BJ (cell line): ENCODE data around the gene MAU2. TPM values are rescaled to one million over a fixed set of nuclear protein-coding genes. Genes with fewer than 3 reads are reported as not detected.
A peak's percentile ranks its signal among the peaks of the same experiment; 100 is the strongest.

Experiments
- CTCF ChIA-PET: fragments of 350-600 bp; formaldehyde crosslinking; extraction: SDS; loops from one replicate; lab custom pipeline; 2021; ENCODE audit warnings: antibody characterized with exemption, inconsistent platforms; lab: Yijun Ruan, JAX
- POLR2A ChIA-PET: fragments of 300-600 bp; sonication (Branson Sonifier 250); formaldehyde crosslinking; extraction: SDS; loops from one replicate; lab custom pipeline; 2021; ENCODE audit warnings: antibody characterized with exemption; lab: Charles Lee
- DNase-seq: peaks from one replicate; pipeline ENCODE4 v3.0.0-alpha.2; 2011; ENCODE audit warnings: low read depth
- H3K27me3 ChIP-seq: 2 replicates; pipeline ENCODE4 v1.6.0; 2011; ENCODE audit warnings: low read length; ENCODE audit not compliant: control insufficient read depth, insufficient read depth
- H3K36me3 ChIP-seq: 2 replicates; pipeline ENCODE4 v1.5.1; 2011; ENCODE audit warnings: low read length; ENCODE audit not compliant: control insufficient read depth, insufficient read depth
- H3K4me3 ChIP-seq: 2 replicates; pipeline ENCODE4 v1.5.1; 2011; ENCODE audit warnings: low read depth, mild to moderate bottlenecking, control low read depth, low read length
- CTCF ChIP-seq: IDR thresholded peaks from 2 replicates; pipeline ENCODE4 v1.5.1; 2011; ENCODE audit warnings: low read depth, mild to moderate bottlenecking, control low read depth, inconsistent platforms, low read length, moderate library complexity; ENCODE audit not compliant: insufficient read depth
- polyA plus RNA-seq: library from polyadenylated mRNA; depleted of rRNA; stranded (reverse); fragments of >200 nt; gene quantifications from 2 replicates; pipeline ENCODE4 v1.2.3, GENCODE V29; 2011

Gene MAU2
- polyA plus RNA-seq, 1 experiment = 25.9 TPM

DNA sequence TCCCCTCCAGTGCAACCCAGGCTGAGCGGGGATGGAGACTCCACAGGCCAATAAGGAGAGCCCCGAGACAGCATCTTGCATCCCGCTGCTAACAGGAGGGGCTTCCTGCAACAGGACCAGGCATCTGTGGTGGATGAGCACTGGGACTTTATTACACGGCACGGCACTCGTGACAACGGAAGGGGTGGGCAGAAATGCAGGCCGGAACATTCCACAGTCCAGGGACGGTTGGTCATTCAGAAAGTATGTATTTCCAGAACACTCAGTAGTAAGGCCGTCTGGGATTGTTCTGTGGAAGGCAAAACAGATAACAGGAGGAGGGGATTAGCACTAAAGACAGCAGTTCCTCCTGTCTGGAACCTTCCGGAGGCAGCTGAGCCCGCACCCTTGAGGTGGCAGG is 44.2 kb upstream of the MAU2 start:
- DNase-seq = peak; percentile 18
- POLR2A ChIA-PET = no interaction called here
- no peak overlapping the region for H3K4me3 ChIP-seq
- CTCF ChIA-PET = no interaction called here
- TF ChIP-seq CTCF = no peak
- H3K27me3 ChIP-seq = no peaks in the 10 kb centered on the region
- H3K36me3 ChIP-seq = peaks cover 19% of the 10 kb centered on the region

DNA sequence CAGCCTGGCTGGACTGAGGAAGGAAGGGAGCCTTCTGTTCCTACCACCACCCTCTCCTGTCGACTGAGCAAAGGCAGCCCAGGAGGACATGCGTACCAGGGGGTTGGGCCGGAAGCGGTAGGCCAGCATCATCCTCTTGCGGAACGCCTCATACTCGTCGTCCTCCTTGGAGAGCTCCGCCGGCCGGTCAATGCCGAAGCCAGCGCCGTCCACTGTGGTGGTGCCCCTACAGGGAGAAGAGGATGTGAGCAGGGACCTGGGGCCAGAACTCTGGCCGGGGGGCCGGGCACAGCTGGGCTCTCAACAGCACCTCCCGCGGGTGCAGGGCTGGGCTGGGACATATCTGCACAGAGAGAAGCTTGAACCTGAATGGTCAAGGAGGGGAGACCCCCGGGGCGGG is 43.8 kb upstream of the MAU2 start:
- POLR2A ChIA-PET = no interaction called here
- H3K36me3 ChIP-seq = peaks cover 19% of the 10 kb centered on the region
- no peak overlapping the region for H3K4me3 ChIP-seq
- CTCF ChIA-PET = no interaction called here
- DNase-seq = no peak
- TF ChIP-seq CTCF = no peak
- no peaks in the 10 kb centered on the region for H3K27me3 ChIP-seq

DNA sequence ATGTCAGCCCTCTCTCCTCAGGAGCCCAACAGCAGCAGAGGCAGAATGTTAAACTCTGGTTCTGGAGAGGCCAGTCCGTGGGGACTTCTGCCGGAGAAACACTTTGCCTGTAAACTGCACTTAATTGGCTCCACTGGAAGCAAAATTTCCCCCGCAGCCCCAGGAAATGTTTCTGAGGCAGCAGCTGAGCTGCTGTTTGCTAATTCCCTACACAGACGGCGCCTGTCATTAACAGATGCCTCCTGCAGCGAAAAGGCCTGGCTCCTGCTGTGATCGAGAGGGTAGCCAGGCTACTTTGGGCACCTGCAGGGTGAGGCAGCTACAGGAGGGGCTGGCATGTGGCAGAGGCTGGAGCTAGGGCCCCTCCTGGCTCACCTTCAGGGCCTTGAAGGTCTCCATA is 42.3 kb upstream of the MAU2 start:
- Histone ChIP-seq H3K27me3 (no peaks in the 10 kb centered on the region), H3K4me3 (no peak overlapping the region), H3K36me3 (peaks cover 19% of the 10 kb centered on the region)
- ChIA-PET POLR2A (no interaction called here), CTCF (interaction anchor here (0.6 kb wide), 1 partner anchor 17 kb away, joined by 3 read pairs; no protein-coding TSS in a partner anchor)
- no peak for TF ChIP-seq CTCF
- no peak for DNase-seq

DNA sequence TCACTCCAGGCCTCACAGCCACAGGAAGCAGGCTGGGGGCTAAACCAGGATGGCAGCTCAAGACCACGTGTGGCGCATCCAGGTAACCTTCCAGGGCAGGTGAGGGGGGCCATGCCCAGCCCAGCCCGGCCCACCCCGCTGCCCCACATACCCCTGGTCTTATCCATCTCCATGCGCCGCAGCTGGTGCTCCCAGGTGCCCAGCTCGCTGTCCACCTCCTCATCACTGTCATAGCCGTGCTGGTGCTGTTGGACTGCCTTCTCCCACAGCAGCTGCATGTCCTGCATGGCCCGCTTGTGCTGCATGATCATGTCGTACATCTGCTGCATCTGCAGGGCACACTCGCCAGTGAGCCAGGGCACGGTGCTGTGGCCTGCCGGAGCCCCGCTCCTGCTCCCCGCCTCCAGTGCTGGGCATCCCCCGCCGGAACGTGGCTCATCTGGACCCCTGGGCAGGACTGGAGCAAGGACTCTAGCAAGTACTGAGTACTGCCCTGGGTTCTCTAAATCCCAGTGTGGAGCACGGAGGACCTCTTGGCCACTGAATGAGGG is 41.5 kb upstream of the MAU2 start:
- ChIA-PET POLR2A (no interaction called here), CTCF (no interaction called here)
- no peak for TF ChIP-seq CTCF
- no peak for DNase-seq
- Histone ChIP-seq H3K36me3 (peaks cover 19% of the 10 kb centered on the region), H3K27me3 (no peaks in the 10 kb centered on the region), H3K4me3 (no peak overlapping the region)

DNA sequence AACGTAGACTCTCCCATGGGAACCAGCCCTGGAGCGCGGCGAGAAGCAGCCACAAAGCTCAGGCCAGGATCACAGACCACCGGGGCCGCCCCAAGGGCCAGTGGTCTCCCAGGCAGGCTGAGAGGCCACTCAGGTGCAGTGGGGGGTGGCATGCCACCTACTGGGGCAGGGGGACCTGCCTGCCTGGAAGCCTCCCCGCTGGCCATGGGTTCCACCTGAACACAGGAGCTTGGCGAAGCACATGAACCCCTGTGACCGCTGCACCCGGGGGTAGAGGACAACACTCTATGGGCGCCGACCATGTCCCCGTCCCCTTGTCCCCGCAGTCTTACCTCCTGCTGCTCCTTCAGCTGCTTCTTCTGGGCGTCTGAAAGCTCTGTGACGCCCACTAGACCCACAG is 40.8 kb upstream of the MAU2 start:
- no peak for TF ChIP-seq CTCF
- H3K4me3 ChIP-seq = no peak overlapping the region
- DNase-seq = no peak
- peaks cover 17% of the 10 kb centered on the region for H3K36me3 ChIP-seq
- ChIA-PET POLR2A (no interaction called here), CTCF (no interaction called here)
- H3K27me3 ChIP-seq = no peaks in the 10 kb centered on the region
